GF-D8 (cell line): ENCODE measurements around the gene COL2A1.

Experiments
- DNase-seq: peaks from one replicate; lab custom pipeline; 2025; lab: John Stamatoyannopoulos, UW

The COL2A1 gene

GRCh38 chr12:48012070-48012469 is 7.8 kb upstream of the COL2A1 start:
- no peak for DNase-seq

- no peak for DNase-seq
These were observed 6.2 kb upstream of the COL2A1 start for GRCh38 chr12:48010366-48010970.

GRCh38 chr12:48009471-48009870 is 5.2 kb upstream of the COL2A1 start:
- no peak for DNase-seq

- no peak for DNase-seq
These were observed 4.7 kb upstream of the COL2A1 start for GRCh38 chr12:48008950-48009349.

GRCh38 chr12:48008349-48008748 is 4.1 kb upstream of the COL2A1 start:
- DNase-seq, result no peak

- no peak for DNase-seq
These were observed 2.9 kb upstream of the COL2A1 start for GRCh38 chr12:48007206-48007605.

GRCh38 chr12:48005750-48006021 is 1.4 kb upstream of the COL2A1 start:
- DNase-seq, result no peak

GRCh38 chr12:48005001-48005749 is 899 bp upstream of the COL2A1 start:
- DNase-seq, result no peak

GRCh38 chr12:48003226-48004052 is 837 bp downstream of the COL2A1 start:
- DNase-seq, result no peak

GRCh38 chr12:48002773-48003218 is 1.5 kb downstream of the COL2A1 start:
- DNase-seq, result no peak

GRCh38 chr12:48002414-48002730 is 1.9 kb downstream of the COL2A1 start:
- DNase-seq, result no peak

- DNase-seq, result no peak
These were observed 2.5 kb downstream of the COL2A1 start for GRCh38 chr12:48001505-48002413.

- DNase-seq, result no peak
These were observed 3.3 kb downstream of the COL2A1 start for GRCh38 chr12:48000878-48001504.

GRCh38 chr12:47999816-48000215 is 4.5 kb downstream of the COL2A1 start:
- DNase-seq, result no peak

- DNase-seq, result no peak
These were observed 7.0 kb downstream of the COL2A1 start for GRCh38 chr12:47997321-47997720.

GRCh38 chr12:47995981-47996401 is 8.3 kb downstream of the COL2A1 start:
- no peak for DNase-seq

- no peak for DNase-seq
These were observed 10.8 kb downstream of the COL2A1 start for GRCh38 chr12:47993491-47993890.

- no peak for DNase-seq
These were observed 11.5 kb downstream of the COL2A1 start for GRCh38 chr12:47992776-47993175.

- DNase-seq, result no peak
These were observed 12.9 kb downstream of the COL2A1 start for GRCh38 chr12:47991106-47992061.

GRCh38 chr12:47990351-47991105 is 13.7 kb downstream of the COL2A1 start:
- DNase-seq, result peak; percentile 36
